Duodenal mucosa (tissue), 2 donors: ENCODE measurements around the gene ADAMTS17.

Experiments used
- H3K27ac ChIP-seq: one replicate; pipeline ENCODE4 v1.7.0; 2013; ENCODE audit warnings: low read depth, low read length
- H3K27me3 ChIP-seq, 2 donors: one replicate each; pipeline ENCODE4 v1.7.0; 2013; ENCODE audit warnings: low read length in 2 of 2, control low read depth in 1 of 2; ENCODE audit not compliant: insufficient read depth in 2 of 2, control insufficient read depth in 1 of 2
- H3K36me3 ChIP-seq, 2 donors: one replicate each; pipeline ENCODE4 v1.7.0; 2013; ENCODE audit warnings: low read length in 2 of 2, control low read depth in 1 of 2; ENCODE audit not compliant: insufficient read depth in 2 of 2, control insufficient read depth in 1 of 2
- H3K4me1 ChIP-seq, 2 donors: one replicate each; pipeline ENCODE4 v1.7.0; 2013; ENCODE audit warnings: low read length in 2 of 2, control low read depth in 1 of 2; ENCODE audit not compliant: insufficient read depth in 2 of 2, control insufficient read depth in 1 of 2
- H3K4me3 ChIP-seq, 2 donors: one replicate each; pipeline ENCODE4 v1.7.0; 2013; ENCODE audit warnings: low read length in 2 of 2, low read depth in 1 of 2
- H3K9ac ChIP-seq, 2 donors: one replicate each; pipeline ENCODE4 v1.7.0; 2013; ENCODE audit warnings: low read length in 2 of 2, low read depth in 1 of 2
- H3K9me3 ChIP-seq, 2 donors: one replicate each; pipeline ENCODE4 v1.7.0; 2013; ENCODE audit warnings: low read length in 2 of 2, control low read depth in 1 of 2; ENCODE audit not compliant: control insufficient read depth in 1 of 2

The ADAMTS17 gene

DNA sequence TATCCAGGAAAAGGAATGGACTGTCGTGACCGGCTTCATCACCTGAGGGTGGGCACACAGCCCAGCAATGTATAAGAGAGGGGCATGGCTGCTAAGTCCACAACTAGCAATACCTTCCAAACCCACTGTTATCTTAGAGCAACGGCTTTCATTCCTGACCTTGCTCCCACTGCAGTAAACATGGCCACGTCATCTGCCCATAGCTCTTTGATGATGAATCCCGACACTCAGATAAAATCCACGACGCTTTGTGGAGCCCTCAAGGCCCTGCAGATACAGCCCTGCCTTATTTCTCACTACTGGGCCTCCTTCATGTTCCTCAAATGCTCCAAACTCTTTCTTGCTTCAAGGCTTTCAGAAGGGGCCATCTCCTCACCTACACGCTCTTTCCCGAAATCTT, 114.0 kb downstream of the ADAMTS17 start:
- Histone ChIP-seq H3K4me1 (no peaks in the 10 kb centered on the region), H3K36me3 (no peaks in the 10 kb centered on the region), H3K4me3 (no peak overlapping the region), H3K9me3 (no peaks in the 10 kb centered on the region), H3K9ac (no peak overlapping the region), H3K27ac (no peak overlapping the region), H3K27me3 (no peaks in the 10 kb centered on the region)

DNA sequence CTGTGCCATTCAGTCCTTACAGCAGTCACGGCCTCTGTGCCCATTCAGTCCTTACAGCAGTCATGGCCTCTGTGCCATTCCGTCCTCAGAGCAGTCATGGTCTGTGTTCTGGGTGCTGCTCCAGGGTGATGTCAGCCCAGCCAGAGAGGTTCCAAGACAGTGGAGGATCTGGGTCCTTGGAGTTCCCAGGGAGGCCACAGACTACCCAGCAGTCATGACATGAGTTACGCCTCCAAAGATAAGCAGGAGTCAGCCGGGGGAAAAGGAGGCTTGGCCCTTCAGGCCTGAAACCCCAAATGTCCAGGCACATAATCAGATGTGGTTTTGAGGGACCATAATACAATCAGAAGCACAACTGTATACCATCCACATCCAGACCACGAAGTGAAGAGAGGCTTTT, 115.7 kb downstream of the ADAMTS17 start:
- Histone ChIP-seq H3K4me1 (no peaks in the 10 kb centered on the region), H3K36me3 (no peaks in the 10 kb centered on the region), H3K27me3 (no peaks in the 10 kb centered on the region), H3K9me3 (no peaks in the 10 kb centered on the region), H3K4me3 (no peak overlapping the region), H3K9ac (no peak overlapping the region), H3K27ac (no peak overlapping the region)

DNA sequence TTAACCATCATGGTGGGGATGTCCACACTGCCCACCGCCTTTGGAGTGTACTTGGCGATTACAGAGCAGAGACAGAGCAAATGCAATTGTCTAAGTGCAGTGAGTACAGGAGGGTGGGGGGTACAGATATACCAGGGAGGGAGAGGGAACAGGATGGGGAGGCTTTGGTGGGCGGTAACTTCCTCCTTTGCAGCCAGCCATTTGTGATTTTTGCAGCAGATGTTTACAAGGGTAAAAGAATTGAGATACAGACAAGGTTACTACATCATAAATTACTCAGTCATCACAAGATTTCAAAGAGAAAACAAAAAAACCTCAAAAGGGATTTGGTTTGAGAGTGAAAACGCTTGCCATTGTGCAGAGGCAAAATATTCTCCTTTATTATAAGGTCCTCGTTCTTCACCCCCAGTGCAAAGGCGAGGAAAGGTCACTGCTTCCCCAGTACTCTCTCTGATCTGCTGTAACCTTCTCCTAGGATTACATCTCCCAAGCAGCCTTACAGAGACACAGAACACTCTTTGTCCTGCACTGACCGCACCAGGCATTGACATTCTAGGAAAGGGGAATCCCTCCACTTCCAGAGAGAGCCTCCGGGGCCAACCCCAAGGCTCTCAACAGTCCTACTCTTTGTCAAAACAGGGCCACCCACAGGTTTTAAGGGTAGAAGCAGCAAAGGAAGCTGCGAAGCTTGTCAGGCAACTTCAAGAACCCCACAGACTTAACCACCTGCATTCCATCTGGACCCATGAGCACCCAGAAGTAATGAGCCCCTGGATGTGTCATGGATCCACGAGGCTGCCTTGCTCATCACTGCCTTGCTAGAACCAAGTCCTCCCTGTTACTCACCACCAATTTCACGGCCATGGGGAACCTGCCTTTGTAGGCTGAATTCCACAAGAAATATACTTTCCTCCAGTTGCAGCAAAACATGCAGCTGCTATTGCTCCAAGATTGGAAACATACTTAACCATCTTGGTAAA, 117.3 kb downstream of the ADAMTS17 start:
- H3K9ac ChIP-seq, result no peak overlapping the region
- no peaks in the 10 kb centered on the region for H3K36me3 ChIP-seq
- H3K9me3 ChIP-seq, result no peaks in the 10 kb centered on the region
- H3K4me3 ChIP-seq, result no peak overlapping the region
- no peak overlapping the region for H3K27ac ChIP-seq
- no peaks in the 10 kb centered on the region for H3K27me3 ChIP-seq
- H3K4me1 ChIP-seq, result no peaks in the 10 kb centered on the region

GRCh38 chr15:100222349-100222715, 119.4 kb downstream of the ADAMTS17 start:
- Histone ChIP-seq H3K27me3 (no peaks in the 10 kb centered on the region), H3K9me3 (no peaks in the 10 kb centered on the region), H3K27ac (no peak overlapping the region), H3K9ac (no peak overlapping the region), H3K36me3 (no peaks in the 10 kb centered on the region), H3K4me1 (no peaks in the 10 kb centered on the region), H3K4me3 (no peak overlapping the region)

DNA sequence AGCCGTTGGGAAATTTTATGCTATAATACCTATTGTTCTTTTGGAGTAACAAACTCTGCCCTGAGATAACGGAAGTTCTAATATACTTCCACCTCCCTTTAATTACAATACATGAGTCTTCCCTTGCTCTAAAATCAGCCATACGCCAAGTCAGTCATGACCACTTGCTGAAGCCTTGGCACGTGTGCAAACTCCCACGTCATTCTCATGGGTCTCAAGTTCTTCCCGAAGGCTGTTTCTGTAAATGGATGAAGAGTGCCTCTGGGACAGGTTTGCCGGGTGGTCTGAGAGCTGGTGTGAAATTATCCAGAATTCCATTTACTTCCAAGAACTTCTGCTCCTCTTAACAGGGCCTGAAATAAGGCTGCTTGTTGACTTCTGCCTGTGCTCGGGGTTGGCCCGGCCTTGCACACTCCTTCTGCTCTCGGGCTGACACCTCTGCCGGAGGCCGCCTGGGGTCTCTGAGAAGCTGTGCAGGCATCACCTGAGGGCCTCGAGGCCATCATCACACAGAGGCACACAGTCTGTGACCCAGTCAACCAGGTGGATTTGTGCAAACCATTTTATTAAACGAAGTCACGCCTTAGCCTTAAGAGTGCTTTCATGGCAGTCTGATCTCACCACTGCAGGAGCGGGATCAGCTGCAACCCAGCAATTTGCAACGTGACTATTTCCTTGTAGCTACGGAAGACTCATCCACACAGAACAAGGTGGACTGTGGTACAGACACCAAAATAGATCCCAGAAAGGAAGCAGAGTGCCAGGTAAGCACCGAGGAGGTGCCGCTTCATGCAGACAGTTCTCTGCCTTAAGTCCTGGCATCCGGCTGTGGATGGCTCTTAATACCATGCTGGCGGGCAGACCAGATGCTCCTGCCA, 120.1 kb downstream of the ADAMTS17 start:
- Histone ChIP-seq H3K4me3 (no peak overlapping the region), H3K27ac (no peak overlapping the region), H3K27me3 (no peaks in the 10 kb centered on the region), H3K4me1 (peaks cover 0 to under 1% of the 10 kb centered on the region in 2 donors), H3K9ac (no peak overlapping the region), H3K36me3 (no peaks in the 10 kb centered on the region), H3K9me3 (no peaks in the 10 kb centered on the region)

DNA sequence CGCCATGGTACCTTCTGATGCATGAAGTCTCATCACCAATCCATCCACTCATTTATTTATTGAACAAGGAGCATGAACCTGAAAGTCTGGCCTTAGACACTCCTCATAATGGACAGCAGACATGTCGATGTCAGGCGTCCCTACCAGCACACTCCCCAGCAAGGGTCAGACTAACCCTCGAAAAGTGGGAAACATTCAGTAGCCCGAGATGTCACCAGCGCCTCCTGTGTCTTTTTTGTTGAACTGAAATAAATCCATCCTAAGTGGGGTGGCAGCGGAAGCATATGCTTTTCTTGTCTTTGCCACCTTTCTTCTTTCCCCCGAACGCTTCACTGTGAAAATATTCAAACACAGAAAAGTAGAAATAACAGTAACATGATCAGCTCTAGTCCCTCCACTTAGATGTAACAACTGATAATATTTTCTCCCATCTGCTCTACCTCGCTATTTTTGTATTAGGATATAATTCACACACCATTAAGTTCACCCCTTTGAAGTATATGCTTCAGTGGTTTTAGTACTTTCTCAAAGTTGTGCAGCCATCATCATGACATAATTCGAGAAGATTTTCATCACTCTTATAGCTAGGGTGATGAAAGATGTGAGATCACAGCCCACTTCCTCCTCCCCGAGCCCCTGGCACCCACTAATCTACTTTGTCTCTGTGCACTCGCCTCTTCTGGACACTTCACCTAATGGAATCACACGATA, 121.6 kb downstream of the ADAMTS17 start:
- Histone ChIP-seq H3K27me3 (no peaks in the 10 kb centered on the region), H3K36me3 (no peaks in the 10 kb centered on the region), H3K9ac (no peak overlapping the region), H3K4me1 (peaks cover 4 to 5% of the 10 kb centered on the region in 2 donors), H3K4me3 (no peak overlapping the region), H3K9me3 (no peaks in the 10 kb centered on the region), H3K27ac (no peak overlapping the region)

DNA sequence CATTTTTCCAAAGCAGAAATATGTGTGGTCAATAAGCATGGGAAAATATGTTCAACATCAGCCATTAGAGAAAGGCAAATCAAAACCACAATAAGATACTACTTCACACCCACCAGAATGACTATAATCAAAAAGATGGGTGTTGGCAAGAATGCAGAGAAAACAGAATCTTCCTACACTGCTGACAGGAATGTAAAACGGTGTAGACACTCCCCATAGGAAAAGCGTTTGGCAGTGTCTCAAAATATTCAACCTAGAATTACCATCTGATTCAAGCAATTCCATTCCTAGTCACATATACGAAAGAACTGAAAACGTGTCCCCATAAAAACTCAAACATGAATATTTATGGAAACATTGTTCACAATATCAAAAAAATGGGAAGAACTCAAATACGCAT, 123.3 kb downstream of the ADAMTS17 start:
- Histone ChIP-seq H3K4me3 (no peak overlapping the region), H3K36me3 (no peaks in the 10 kb centered on the region), H3K4me1 (peaks cover 4 to 5% of the 10 kb centered on the region in 2 donors), H3K27me3 (no peaks in the 10 kb centered on the region), H3K9me3 (no peaks in the 10 kb centered on the region), H3K27ac (no peak overlapping the region), H3K9ac (no peak overlapping the region)

- H3K4me3 ChIP-seq, result no peak overlapping the region
- H3K27ac ChIP-seq, result no peak overlapping the region
These were observed 125.6 kb downstream of the ADAMTS17 start for GRCh38 chr15:100216182-100216581.

DNA sequence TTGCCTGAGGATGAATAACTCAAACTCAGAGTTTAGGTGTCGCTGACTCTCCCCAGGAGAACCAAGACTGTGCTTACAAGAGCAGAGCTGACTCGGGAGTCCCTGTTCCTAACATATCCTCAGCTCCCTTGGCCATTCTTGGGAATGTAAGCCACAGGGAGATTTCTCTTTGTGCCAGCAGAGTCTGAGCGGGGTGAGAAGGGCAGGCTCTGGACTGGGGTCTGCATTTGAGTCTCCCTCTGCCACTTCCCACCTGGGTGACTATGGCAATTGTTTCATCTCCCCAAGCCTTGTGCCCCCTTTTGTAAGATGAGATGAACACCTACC, 126.0 kb downstream of the ADAMTS17 start:
- H3K4me1 ChIP-seq, result peaks cover 15 to 21% of the 10 kb centered on the region in 2 donors
- no peaks in the 10 kb centered on the region for H3K36me3 ChIP-seq
- no peak overlapping the region for H3K9ac ChIP-seq
- no peak overlapping the region for H3K27ac ChIP-seq
- no peak overlapping the region for H3K4me3 ChIP-seq
- H3K9me3 ChIP-seq, result no peaks in the 10 kb centered on the region
- no peaks in the 10 kb centered on the region for H3K27me3 ChIP-seq

More at GRCh38 chr15:100216182-100216581, 125.6 kb downstream of the ADAMTS17 start:
- Histone ChIP-seq H3K9me3 (no peaks in the 10 kb centered on the region), H3K9ac (no peak overlapping the region), H3K4me1 (peaks cover 15 to 21% of the 10 kb centered on the region in 2 donors), H3K27me3 (no peaks in the 10 kb centered on the region), H3K36me3 (no peaks in the 10 kb centered on the region)
